ENCODE measurements around the gene C10orf71. TPM values are rescaled to one million over a fixed set of nuclear protein-coding genes. Genes with fewer than 3 reads are reported as not detected.

Gene C10orf71
- total RNA-seq, 1 experiment from 2014 or later: not detected

DNA sequence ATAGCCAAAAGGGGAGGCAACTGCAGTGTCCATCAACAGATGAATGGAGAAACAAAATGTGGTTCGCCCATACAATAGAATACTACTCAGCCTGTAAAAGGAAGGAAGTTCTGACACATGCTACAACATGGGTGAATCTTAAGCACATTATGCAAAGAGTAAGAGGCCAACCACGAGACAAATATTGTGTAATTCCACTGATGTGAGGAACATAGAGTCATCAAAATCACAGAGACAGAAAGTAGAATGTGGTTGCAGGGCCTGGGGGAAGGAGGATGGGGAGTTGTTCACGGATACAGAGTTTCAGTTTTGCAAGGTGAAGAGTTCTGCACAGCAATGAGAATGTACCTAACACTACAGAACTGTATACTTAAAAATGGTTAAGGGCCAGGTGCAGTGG lies 13.7 kb upstream of the C10orf71 start:
- no peaks in the 10 kb centered on the region for H3K36me3 Mint-ChIP-seq (ENCODE audit: insufficient read depth, unreplicated experiment)
- no peak for TF ChIP-seq CTCF (IDR thresholded peaks at IDR 0.05; ENCODE audit: unreplicated experiment)
- ChIA-PET POLR2A (no interaction called here), CTCF (interaction anchor here (0.6 kb wide), 1 partner anchor 65 kb away, joined by 3 read pairs; no protein-coding TSS in a partner anchor)
- BruUV-seq (replicated peaks): no TSS peak
- intact Hi-C loops (cut with micrococcal nuclease): no loop called here
- H3K9me3 Mint-ChIP-seq (ENCODE audit: unreplicated experiment): no peaks in the 10 kb centered on the region
- H3K4me3 Mint-ChIP-seq (ENCODE audit: unreplicated experiment): no peak overlapping the region
- H3K27me3 Mint-ChIP-seq (ENCODE audit: insufficient read depth, unreplicated experiment): peaks cover 15% of the 10 kb centered on the region
- DNase-seq (ENCODE audit: unreplicated experiment): peak; percentile 42
- H3K4me1 Mint-ChIP-seq (ENCODE audit: insufficient read depth, unreplicated experiment): no peaks in the 10 kb centered on the region
- H3K27ac Mint-ChIP-seq (ENCODE audit: low read depth, unreplicated experiment): no peak overlapping the region

DNA sequence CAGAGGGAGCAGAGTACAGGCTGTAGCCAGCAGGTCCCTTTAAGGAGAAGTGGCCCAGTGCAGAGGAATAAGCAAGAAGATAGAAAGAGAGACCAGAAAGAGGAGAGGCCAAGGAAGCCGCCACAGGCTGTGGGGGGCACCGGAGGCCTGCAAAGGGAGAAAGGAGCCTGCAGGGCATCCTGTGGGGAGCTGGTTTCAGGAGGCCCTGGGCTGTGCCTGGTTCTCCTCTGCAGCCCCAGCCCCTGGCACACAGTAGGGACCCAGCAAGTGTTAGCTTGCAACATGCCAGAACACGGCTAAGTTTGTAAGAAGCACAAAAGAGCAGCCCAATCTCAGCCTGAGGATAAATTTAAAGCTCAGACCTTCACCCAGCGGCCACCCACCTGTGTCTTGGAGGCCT lies 12.3 kb upstream of the C10orf71 start:
- no peak for DNase-seq (ENCODE audit: unreplicated experiment)
- no TSS peak for BruUV-seq (replicated peaks)
- Mint-ChIP-seq H3K4me1 (ENCODE audit: insufficient read depth, unreplicated experiment) (no peaks in the 10 kb centered on the region), H3K4me3 (ENCODE audit: unreplicated experiment) (no peak overlapping the region), H3K27ac (ENCODE audit: low read depth, unreplicated experiment) (no peak overlapping the region), H3K27me3 (ENCODE audit: insufficient read depth, unreplicated experiment) (peaks cover 26% of the 10 kb centered on the region), H3K9me3 (ENCODE audit: unreplicated experiment) (no peaks in the 10 kb centered on the region), H3K36me3 (ENCODE audit: insufficient read depth, unreplicated experiment) (no peaks in the 10 kb centered on the region)
- CTCF ChIA-PET: no interaction called here
- intact Hi-C loops (cut with micrococcal nuclease): no loop called here
- POLR2A ChIA-PET: no interaction called here
- TF ChIP-seq CTCF (IDR thresholded peaks at IDR 0.05; ENCODE audit: unreplicated experiment): no peak

GRCh38 chr10:49287689-49288340 lies 11.2 kb upstream of the C10orf71 start:
- no peak for TF ChIP-seq CTCF (IDR thresholded peaks at IDR 0.05; ENCODE audit: unreplicated experiment)
- ChIA-PET CTCF (no interaction called here), POLR2A (no interaction called here)
- H3K4me3 Mint-ChIP-seq (ENCODE audit: unreplicated experiment): no peak overlapping the region
- intact Hi-C loops (cut with micrococcal nuclease): no loop called here
- H3K27ac Mint-ChIP-seq (ENCODE audit: low read depth, unreplicated experiment): no peak overlapping the region
- no peaks in the 10 kb centered on the region for H3K4me1 Mint-ChIP-seq (ENCODE audit: insufficient read depth, unreplicated experiment)
- H3K27me3 Mint-ChIP-seq (ENCODE audit: insufficient read depth, unreplicated experiment): peaks cover 37% of the 10 kb centered on the region
- no peaks in the 10 kb centered on the region for H3K9me3 Mint-ChIP-seq (ENCODE audit: unreplicated experiment)
- no peaks in the 10 kb centered on the region for H3K36me3 Mint-ChIP-seq (ENCODE audit: insufficient read depth, unreplicated experiment)
- no TSS peak for BruUV-seq (replicated peaks)
- no peak for DNase-seq (ENCODE audit: unreplicated experiment)

DNA sequence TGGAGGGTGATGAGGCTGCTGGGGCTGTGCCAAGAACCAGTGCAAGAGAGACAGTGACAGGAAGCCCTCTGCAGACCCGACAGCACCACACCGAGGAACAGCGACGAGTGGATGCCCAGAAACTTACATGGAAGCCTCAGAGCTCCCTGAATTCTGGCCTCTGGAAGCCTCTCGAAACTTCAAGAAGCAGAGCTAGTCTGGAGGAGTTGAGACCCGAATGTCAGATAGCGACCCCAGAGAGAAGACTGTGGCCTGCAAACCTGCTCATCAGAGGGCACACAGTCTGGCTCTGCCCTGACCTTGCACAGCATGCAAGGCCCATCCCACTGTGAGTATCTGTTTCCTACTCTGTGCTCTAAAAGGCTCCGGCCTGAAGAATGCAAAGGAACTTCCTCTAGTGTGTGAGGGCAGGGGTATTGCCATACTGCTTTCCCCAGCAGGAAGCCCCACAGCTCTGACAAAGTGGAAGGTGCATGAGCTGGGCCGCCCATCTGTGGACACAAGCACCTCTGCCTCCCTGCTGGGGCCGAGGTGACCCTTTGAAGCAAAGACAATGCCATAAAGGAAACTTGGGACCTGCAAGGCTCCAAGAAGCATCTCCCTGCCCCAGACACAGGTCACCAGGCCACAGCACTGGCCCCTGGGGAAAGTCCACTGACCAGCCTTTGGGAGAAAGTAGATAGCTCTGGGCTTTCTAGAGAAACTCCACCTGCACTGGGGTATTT lies 10.5 kb upstream of the C10orf71 start:
- intact Hi-C loops (cut with micrococcal nuclease): no loop called here
- H3K4me1 Mint-ChIP-seq (ENCODE audit: insufficient read depth, unreplicated experiment): no peaks in the 10 kb centered on the region
- TF ChIP-seq CTCF (IDR thresholded peaks at IDR 0.05; ENCODE audit: unreplicated experiment): no peak
- no peak overlapping the region for H3K4me3 Mint-ChIP-seq (ENCODE audit: unreplicated experiment)
- no peaks in the 10 kb centered on the region for H3K36me3 Mint-ChIP-seq (ENCODE audit: insufficient read depth, unreplicated experiment)
- no TSS peak for BruUV-seq (replicated peaks)
- ChIA-PET CTCF (no interaction called here), POLR2A (no interaction called here)
- H3K27ac Mint-ChIP-seq (ENCODE audit: low read depth, unreplicated experiment): no peak overlapping the region
- no peak for DNase-seq (ENCODE audit: unreplicated experiment)
- H3K9me3 Mint-ChIP-seq (ENCODE audit: unreplicated experiment): no peaks in the 10 kb centered on the region
- peaks cover 44% of the 10 kb centered on the region for H3K27me3 Mint-ChIP-seq (ENCODE audit: insufficient read depth, unreplicated experiment)

Measured in MCF 10A (cell line).